GM06990 (cell line): Measurements from ENCODE around the gene PRMT7.

ENCODE experiments used
- DNase-seq: peaks from one replicate; pipeline ENCODE4 v3.0.0-alpha.2; 2011; ENCODE audit not compliant: insufficient read length; ENCODE audit errors: extremely low read depth
- H3K27me3 ChIP-seq: replicated peaks from 2 replicates; pipeline ENCODE4 v1.6.0; 2011; ENCODE audit warnings: low read length; ENCODE audit not compliant: control insufficient read depth, insufficient read depth
- H3K36me3 ChIP-seq: 2 replicates; pipeline ENCODE4 v1.5.1; 2011; ENCODE audit warnings: low read length; ENCODE audit not compliant: control insufficient read depth, insufficient read depth
- H3K4me3 ChIP-seq: replicated peaks from 2 replicates; pipeline ENCODE4 v1.5.1; 2011; ENCODE audit warnings: low read depth, mild to moderate bottlenecking, control low read depth, low read length
- CTCF ChIP-seq: IDR thresholded peaks from 2 replicates; pipeline ENCODE4 v1.5.1; 2011; ENCODE audit warnings: low read length, control low read depth, mild to moderate bottlenecking, inconsistent platforms; ENCODE audit not compliant: insufficient read depth, poor library complexity, severe bottlenecking

Gene PRMT7

GRCh38 chr16:68353366-68353765 is 42.5 kb downstream of the PRMT7 start:
- H3K4me3 ChIP-seq, result no peak overlapping the region
- TF ChIP-seq CTCF, result no peak
- no peak for DNase-seq
- no peaks in the 10 kb centered on the region for H3K27me3 ChIP-seq
- H3K36me3 ChIP-seq, result peaks cover 45% of the 10 kb centered on the region

- Histone ChIP-seq H3K4me3 (no peak overlapping the region), H3K27me3 (no peaks in the 10 kb centered on the region), H3K36me3 (peaks cover 48% of the 10 kb centered on the region)
- no peak for TF ChIP-seq CTCF
- no peak for DNase-seq
Measured at GRCh38 chr16:68354816-68355215, 44.0 kb downstream of the PRMT7 start.

- DNase-seq, result no peak
- peaks cover 49% of the 10 kb centered on the region for H3K36me3 ChIP-seq
- no peak overlapping the region for H3K4me3 ChIP-seq
Measured at GRCh38 chr16:68355447-68356248, 44.8 kb downstream of the PRMT7 start.

GRCh38 chr16:68356249-68356918 is 45.6 kb downstream of the PRMT7 start:
- Histone ChIP-seq H3K36me3 (peaks cover 49% of the 10 kb centered on the region), H3K27me3 (no peaks in the 10 kb centered on the region), H3K4me3 (no peak overlapping the region)
- DNase-seq, result peak; percentile 83
- no peak for TF ChIP-seq CTCF

More at GRCh38 chr16:68355447-68356248, 44.8 kb downstream of the PRMT7 start:
- TF ChIP-seq CTCF, result no peak
- H3K27me3 ChIP-seq, result no peaks in the 10 kb centered on the region

GRCh38 chr16:68356919-68357286 is 46.1 kb downstream of the PRMT7 start:
- no peak for TF ChIP-seq CTCF
- no peak for DNase-seq
- H3K27me3 ChIP-seq, result no peaks in the 10 kb centered on the region
- no peak overlapping the region for H3K4me3 ChIP-seq
- H3K36me3 ChIP-seq, result peaks cover 46% of the 10 kb centered on the region

GRCh38 chr16:68357521-68357922 is 46.7 kb downstream of the PRMT7 start:
- peak; percentile 8 for TF ChIP-seq CTCF
- no peaks in the 10 kb centered on the region for H3K27me3 ChIP-seq
- peaks cover 42% of the 10 kb centered on the region for H3K36me3 ChIP-seq
- no peak overlapping the region for H3K4me3 ChIP-seq
- DNase-seq, result no peak
